Kidney glomerular epithelial cell (primary cell): ENCODE results near the gene GNG8.

Experiments used
- DNase-seq: peaks from one replicate; lab custom pipeline; 2025; lab: John Stamatoyannopoulos, UW

The GNG8 gene

GRCh38 chr19:46618670-46619231 is 17.3 kb downstream of the GNG8 start:
- no peak for DNase-seq

- no peak for DNase-seq
These were observed 18.4 kb downstream of the GNG8 start for GRCh38 chr19:46617601-46618000.

DNA sequence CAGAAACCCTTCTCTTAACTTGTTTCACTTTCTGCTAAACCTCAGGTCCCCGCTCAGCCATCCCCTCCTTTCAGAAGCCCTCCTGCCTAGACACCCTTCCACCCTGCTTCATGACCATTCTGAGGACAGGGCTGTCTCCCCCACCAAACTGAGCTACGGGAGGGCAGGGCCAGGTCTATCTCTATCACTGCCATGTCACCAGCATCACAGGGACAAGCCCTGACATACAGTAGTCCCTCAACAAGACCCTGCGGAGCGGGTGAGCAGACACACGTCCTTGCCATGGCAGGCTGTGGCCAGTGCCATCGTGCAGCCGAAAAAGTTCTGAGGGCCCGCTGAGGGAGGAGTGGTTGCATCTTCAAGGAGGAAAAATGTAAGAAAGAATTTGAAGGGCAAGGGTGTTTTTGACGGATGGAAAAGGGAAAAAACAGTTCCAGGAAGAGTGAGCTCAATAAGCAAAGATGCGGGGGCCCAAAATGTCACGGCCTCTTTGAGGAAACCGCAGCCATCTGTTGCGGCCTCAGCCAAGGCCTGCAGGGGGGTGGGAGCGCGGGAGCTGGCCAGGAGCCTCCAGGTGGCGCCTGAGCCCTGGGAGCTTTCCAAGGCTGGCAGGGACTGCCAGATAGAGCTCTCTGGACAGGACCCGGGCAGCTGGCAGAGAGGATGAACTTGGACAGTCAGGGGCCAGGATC is 19.2 kb downstream of the GNG8 start:
- DNase-seq, result no peak

DNA sequence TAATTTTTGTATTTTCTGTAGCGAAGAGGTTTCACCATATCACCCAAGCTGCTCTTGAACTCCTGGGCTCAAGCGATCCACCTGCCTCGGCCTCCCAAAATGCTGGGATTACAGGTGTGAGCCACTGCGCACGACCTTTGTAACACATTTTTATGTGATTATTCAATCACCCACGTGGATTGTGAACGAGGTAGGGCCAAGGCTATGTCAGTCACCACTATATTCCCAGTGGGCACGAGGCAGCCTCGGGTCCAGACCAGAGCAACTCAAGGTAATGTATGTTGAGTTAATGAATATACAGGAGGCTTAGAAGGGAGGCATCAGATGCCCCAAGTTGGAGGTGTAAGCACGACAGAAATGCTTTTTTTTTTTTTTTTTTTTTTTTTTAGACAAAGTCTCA is 20.0 kb downstream of the GNG8 start:
- DNase-seq, result no peak

DNA sequence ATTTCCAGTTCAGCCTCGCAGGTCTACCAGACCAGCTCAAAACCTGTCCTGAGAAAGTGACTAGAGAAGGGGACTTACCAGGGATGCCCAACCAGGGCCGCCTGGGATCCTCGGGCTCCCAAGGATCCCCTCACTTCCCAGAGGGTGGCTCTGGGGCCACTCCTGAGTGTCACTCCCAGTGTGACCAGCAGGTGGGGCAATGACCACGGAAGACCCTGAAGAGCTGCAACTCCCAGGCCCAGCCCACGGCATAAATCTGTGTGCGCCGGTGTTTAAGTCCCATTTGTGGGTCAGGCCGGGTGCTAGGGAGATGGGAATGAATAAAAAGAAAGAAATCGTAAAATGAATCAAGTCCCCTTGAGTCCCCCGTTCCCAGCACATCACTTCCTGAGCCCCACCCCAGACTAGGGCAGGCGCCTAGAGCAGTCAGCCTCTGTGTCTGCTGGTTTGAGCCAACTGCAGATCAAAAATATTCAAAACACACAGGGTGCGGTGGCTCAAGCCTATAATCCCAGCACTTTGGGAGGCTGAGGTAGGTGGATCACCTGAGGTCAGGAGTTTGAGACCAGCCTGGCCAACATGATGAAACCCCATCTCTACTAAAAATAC is 21.8 kb downstream of the GNG8 start:
- peak; percentile 48 for DNase-seq

GRCh38 chr19:46613525-46613924 is 22.5 kb downstream of the GNG8 start:
- DNase-seq, result no peak

DNA sequence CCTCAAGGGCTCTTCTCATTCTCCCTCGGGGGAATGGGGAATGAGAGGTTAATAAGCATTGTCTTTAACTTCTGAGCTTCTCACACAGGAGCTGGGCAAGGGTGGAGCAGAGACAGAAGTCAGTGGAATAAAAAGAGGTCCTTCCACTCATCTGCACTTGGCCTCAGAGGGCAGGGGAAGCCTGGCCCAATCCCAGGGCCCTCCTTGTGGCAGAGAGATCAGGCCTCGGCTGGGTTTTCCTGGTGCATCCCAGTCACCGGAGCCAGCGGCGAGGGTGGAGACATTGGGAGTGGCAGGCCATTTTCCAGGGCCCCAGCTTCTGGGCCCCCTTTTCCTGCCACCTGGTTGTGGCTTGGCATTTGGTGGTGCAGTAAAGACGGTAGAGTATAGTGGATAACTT is 24.2 kb downstream of the GNG8 start:
- DNase-seq, result no peak

GRCh38 chr19:46610851-46611770 is 24.9 kb downstream of the GNG8 start:
- no peak for DNase-seq

- DNase-seq, result no peak
These were observed 25.6 kb downstream of the GNG8 start for GRCh38 chr19:46610413-46610775.

DNA sequence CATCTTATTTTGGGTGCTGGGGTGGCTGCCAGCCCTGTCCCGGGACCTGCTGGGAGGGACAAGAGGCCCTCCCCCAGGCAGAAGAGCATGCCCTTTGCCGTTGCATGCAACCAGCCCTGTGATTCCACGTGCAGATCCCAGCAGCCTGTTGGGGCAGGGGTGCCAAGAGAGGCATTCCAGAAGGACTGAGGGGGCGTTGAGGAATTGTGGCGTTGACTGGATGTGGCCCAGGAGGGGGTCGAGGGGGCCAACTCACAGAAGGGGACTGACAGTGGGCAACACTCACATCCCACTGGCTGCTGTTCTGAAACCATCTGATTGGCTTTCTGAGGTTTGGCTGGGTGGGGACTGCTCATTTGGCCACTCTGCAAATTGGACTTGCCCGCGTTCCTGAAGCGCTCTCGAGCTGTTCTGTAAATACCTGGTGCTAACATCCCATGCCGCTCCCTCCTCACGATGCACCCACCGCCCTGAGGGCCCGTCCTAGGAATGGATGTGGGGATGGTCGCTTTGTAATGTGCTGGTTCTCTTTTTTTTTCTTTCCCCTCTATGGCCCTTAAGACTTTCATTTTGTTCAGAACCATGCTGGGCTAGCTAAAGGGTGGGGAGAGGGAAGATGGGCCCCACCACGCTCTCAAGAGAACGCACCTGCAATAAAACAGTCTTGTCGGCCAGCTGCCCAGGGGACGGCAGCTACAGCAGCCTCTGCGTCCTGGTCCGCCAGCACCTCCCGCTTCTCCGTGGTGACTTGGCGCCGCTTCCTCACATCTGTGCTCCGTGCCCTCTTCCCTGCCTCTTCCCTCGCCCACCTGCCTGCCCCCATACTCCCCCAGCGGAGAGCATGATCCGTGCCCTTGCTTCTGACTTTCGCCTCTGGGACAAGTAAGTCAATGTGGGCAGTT is 26.2 kb downstream of the GNG8 start:
- DNase-seq, result no peak

- DNase-seq, result no peak
These were observed 27.2 kb downstream of the GNG8 start for GRCh38 chr19:46608581-46609345.

DNA sequence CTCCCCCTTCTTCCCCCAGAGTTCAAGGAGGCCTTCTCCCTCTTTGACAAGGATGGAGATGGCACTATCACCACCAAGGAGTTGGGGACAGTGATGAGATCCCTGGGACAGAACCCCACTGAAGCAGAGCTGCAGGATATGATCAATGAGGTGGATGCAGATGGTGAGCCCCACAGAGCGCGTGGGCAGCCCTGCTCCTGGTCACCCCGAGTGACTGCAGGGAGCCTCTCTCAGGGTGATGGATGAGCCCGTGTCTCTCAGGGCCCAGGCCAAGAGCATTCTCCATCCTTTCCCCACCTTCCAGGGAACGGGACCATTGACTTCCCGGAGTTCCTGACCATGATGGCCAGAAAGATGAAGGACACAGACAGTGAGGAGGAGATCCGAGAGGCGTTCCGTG is 27.8 kb downstream of the GNG8 start:
- DNase-seq, result no peak

DNA sequence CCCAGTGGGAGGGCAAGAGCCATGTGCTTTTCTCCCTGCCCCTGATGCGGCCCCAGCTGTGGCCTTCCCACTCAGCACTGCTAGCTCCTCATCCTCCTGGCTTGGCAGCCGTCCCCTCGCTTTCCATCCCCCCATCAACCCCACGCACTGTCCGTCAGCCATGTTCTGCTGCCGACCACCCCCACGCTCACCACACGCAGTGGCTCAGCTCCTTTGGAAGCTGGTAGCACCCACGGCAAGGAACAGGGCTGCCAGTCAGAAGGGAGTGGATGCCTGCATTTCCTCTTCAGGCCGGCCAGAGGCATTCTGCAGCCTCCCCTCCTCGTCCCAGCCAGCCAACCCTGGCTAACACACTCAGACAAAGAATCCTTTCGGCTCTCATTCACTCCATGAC is 28.6 kb downstream of the GNG8 start:
- DNase-seq, result no peak

DNA sequence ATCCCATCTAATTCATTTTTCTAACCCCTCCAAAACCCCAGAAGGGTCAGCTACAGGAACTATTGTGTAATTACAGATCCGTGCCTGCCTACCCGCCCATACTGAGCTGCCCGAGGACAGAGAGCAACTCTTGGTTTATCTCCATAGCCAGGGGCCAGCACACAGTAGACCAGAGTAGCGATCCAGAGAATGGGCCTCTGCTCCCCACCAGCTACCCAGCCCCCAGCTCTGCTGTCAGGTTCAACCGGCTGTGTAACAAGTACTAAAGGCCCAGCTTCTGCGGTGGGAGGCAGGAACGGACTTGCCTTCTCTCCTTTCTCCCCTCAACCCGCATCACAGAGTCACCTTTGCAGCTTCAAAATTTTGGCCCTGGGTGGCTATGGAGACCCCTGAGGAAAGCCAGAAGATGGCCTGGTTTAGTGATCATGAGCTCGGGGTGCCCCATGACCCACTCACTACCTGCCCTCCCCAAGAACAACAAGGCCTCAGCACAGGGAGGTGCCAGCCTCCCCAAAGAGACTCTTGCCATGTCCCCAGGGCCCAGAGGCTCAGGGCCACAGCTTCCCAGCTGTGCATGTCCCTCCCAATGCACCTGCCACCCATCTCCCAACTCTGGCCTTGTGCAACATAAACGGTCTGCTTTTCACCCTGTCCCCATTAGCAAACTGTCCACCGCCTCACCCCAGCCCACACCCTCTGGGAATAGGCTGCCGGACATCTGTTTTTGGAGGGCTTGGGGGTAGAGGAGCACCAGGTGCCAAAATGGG is 29.1 kb downstream of the GNG8 start:
- DNase-seq, result no peak

- no peak for DNase-seq
These were observed 30.0 kb downstream of the GNG8 start for GRCh38 chr19:46606019-46606418.

DNA sequence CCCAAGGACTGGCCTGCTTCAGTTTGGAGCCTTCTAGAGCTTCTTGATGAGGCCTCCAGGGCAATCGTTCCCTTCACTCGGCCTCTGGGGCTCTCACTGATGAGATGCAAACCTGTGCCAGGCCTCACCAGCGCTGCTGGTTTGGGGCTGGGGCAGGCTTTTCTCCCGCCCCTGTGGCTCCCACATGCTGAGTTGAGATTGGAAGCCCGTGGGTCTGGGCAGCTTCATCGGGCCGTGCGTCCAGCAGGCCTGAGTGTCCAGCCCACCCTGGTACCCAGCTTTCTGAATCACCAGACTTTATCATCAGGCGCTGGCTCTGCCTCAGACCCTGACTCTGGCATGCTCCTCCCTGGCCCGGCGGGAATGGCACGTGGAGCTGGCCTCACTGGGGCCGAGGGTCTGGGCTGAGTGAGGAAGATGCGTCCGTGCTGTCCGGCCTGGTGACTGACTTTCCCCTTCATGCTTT is 30.6 kb downstream of the GNG8 start:
- no peak for DNase-seq

GRCh38 chr19:46604781-46605355 is 31.1 kb downstream of the GNG8 start:
- no peak for DNase-seq

GRCh38 chr19:46603752-46604231 is 32.2 kb downstream of the GNG8 start:
- DNase-seq, result no peak

GRCh38 chr19:46603195-46603637 is 32.8 kb downstream of the GNG8 start:
- DNase-seq, result no peak
